Measurements from ENCODE around the gene COPRS.

COPRS gene

GRCh38 chr17:31806921-31807320, 52.1 kb downstream of the COPRS start:
- no peak for DNase-seq

- DNase-seq = no peak
Observed at GRCh38 chr17:31803494-31804213, 55.4 kb downstream of the COPRS start.

GRCh38 chr17:31802502-31802901, 56.5 kb downstream of the COPRS start:
- DNase-seq = no peak

All from activated effector memory CD4-positive, alpha-beta T cell treated with Interleukin-2 at 50 U/mL for 16 hours (primary cell).